ENCODE data around the gene ZNF189. TPM values are rescaled to one million over a fixed set of nuclear protein-coding genes. Genes with fewer than 3 reads are reported as not detected.

ZNF189 gene
- total RNA-seq, 1 experiment from 2014 or later: 9.4 TPM

DNA sequence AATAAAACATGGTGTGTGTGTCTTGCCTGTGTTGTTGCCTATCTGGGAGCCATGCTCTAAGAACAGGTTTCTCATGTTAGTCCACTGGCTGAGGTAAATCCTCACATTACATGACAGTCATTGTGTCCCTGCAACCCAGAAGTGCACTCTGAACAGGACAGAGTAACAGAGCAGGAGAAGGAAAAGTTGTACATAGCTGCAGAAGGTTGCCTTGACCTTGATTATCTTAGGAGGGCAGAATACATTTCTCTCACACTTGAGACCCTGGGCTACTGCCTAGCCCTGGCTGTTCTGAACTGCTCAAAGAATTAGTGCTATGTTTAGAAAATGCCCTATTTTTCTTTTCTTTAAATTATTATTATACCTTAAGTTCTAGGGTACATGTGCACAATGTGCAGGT, 16.9 kb downstream of the ZNF189 start:
- CTCF ChIA-PET: no interaction called here
- TF ChIP-seq, protein P1, sequence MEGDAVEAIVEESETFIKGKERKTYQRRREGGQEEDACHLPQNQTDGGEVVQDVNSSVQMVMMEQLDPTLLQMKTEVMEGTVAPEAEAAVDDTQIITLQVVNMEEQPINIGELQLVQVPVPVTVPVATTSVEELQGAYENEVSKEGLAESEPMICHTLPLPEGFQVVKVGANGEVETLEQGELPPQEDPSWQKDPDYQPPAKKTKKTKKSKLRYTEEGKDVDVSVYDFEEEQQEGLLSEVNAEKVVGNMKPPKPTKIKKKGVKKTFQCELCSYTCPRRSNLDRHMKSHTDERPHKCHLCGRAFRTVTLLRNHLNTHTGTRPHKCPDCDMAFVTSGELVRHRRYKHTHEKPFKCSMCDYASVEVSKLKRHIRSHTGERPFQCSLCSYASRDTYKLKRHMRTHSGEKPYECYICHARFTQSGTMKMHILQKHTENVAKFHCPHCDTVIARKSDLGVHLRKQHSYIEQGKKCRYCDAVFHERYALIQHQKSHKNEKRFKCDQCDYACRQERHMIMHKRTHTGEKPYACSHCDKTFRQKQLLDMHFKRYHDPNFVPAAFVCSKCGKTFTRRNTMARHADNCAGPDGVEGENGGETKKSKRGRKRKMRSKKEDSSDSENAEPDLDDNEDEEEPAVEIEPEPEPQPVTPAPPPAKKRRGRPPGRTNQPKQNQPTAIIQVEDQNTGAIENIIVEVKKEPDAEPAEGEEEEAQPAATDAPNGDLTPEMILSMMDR (conservative IDR thresholded peaks at IDR 0.05): no peak
- TF ChIP-seq EZH2 (IDR thresholded peaks at IDR 0.05; ENCODE audit: low read depth): no peak

DNA sequence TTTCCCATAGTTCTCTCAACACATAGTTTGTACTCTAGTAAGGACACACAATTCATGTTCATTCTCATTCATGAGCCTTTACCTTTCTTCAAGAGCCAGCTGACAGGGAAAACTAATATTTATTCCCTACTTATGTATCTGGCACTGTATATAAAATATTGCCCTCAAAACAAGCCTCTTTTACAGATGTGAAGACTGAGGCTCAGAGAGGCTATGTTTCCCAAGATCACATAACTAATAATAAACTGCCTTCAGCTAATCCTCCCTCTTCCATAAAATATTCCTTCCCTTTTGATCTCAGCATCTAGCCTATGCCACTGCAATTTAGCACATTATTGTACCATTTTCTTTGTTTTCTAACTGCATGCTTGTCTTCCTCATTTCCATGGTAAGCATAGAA, 18.7 kb downstream of the ZNF189 start:
- Histone ChIP-seq H3K27me3 (ENCODE audit: insufficient read depth, low read depth) (peaks cover 16% of the 10 kb centered on the region), H3K4me1 (replicated peaks; ENCODE audit: insufficient read depth) (no peaks in the 10 kb centered on the region), H3K9me2 (ENCODE audit: insufficient read depth) (no peaks in the 10 kb centered on the region), H3K36me3 (ENCODE audit: low read depth) (no peaks in the 10 kb centered on the region), H4K20me1 (ENCODE audit: insufficient read depth) (no peaks in the 10 kb centered on the region; the same call in 1 of the 2 replicates), H3K4me3 (no peak overlapping the region), H2AFZ (no peak overlapping the region), H3K27ac (no peak overlapping the region), H3F3A (ENCODE audit: insufficient read depth, low read depth) (no peaks in the 10 kb centered on the region), H3K4me2 (no peak overlapping the region), H3K79me2 (ENCODE audit: low read depth) (no peaks in the 10 kb centered on the region), H3K9me3 (ENCODE audit: insufficient read depth, low read depth) (no peaks in the 10 kb centered on the region; the same call in 1 of the 2 replicates)
- no peak for TF ChIP-seq EZH2 (IDR thresholded peaks at IDR 0.05; ENCODE audit: low read depth)
- DNase-seq: no peak
- intact Hi-C loops (cut with micrococcal nuclease; ENCODE audit: unreplicated experiment): no loop called here
- POLR2A ChIA-PET (ENCODE audit: unreplicated experiment): no interaction called here
- BruUV-seq (replicated peaks): no TSS peak
- CTCF ChIA-PET: no interaction called here

More for the DNA sequence above, 16.9 kb downstream of the ZNF189 start:
- H3F3A ChIP-seq (ENCODE audit: insufficient read depth, low read depth): no peaks in the 10 kb centered on the region
- no peak for DNase-seq
- intact Hi-C loops (cut with micrococcal nuclease; ENCODE audit: unreplicated experiment): no loop called here
- H3K79me2 ChIP-seq (ENCODE audit: low read depth): no peaks in the 10 kb centered on the region
- no peak overlapping the region for H3K4me3 ChIP-seq
- H3K4me1 ChIP-seq (replicated peaks; ENCODE audit: insufficient read depth): no peaks in the 10 kb centered on the region
- H3K27ac ChIP-seq: no peak overlapping the region
- POLR2A ChIA-PET (ENCODE audit: unreplicated experiment): no interaction called here
- H3K9me3 ChIP-seq (ENCODE audit: insufficient read depth, low read depth): peaks cover 15% of the 10 kb centered on the region
- peaks cover 10% of the 10 kb centered on the region; the same call in 1 of the 2 replicates for H3K27me3 ChIP-seq (ENCODE audit: insufficient read depth, low read depth)
- no TSS peak for BruUV-seq (replicated peaks)
- H3K4me2 ChIP-seq: no peak overlapping the region
- no peak overlapping the region for H2AFZ ChIP-seq
- H3K36me3 ChIP-seq (ENCODE audit: low read depth): no peaks in the 10 kb centered on the region
- H4K20me1 ChIP-seq (ENCODE audit: insufficient read depth): no peaks in the 10 kb centered on the region
- H3K9me2 ChIP-seq (ENCODE audit: insufficient read depth): no peaks in the 10 kb centered on the region

- Histone ChIP-seq H3K79me2 (ENCODE audit: low read depth) (no peaks in the 10 kb centered on the region), H3K9me3 (ENCODE audit: insufficient read depth, low read depth) (no peaks in the 10 kb centered on the region; the same call in 1 of the 2 replicates), H4K20me1 (ENCODE audit: insufficient read depth) (no peaks in the 10 kb centered on the region; the same call in 1 of the 2 replicates), H3K27ac (no peak overlapping the region), H2AFZ (no peak overlapping the region), H3K4me3 (no peak overlapping the region), H3K9me2 (ENCODE audit: insufficient read depth) (no peaks in the 10 kb centered on the region), H3K36me3 (ENCODE audit: low read depth) (no peaks in the 10 kb centered on the region), H3K27me3 (ENCODE audit: insufficient read depth, low read depth) (peaks cover 21% of the 10 kb centered on the region), H3K4me1 (replicated peaks; ENCODE audit: insufficient read depth) (no peaks in the 10 kb centered on the region), H3F3A (ENCODE audit: insufficient read depth, low read depth) (no peaks in the 10 kb centered on the region), H3K4me2 (no peak overlapping the region)
- intact Hi-C loops (cut with micrococcal nuclease; ENCODE audit: unreplicated experiment): no loop called here
- CTCF ChIA-PET: no interaction called here
- DNase-seq: no peak
- TF ChIP-seq EZH2 (IDR thresholded peaks at IDR 0.05; ENCODE audit: low read depth): no peak
- TF ChIP-seq, protein P1 (conservative IDR thresholded peaks at IDR 0.05): no peak
- BruUV-seq (replicated peaks): no TSS peak
- POLR2A ChIA-PET (ENCODE audit: unreplicated experiment): no interaction called here
These were observed 19.3 kb downstream of the ZNF189 start for GRCh38 chr9:101417977-101418376.

All from PC-9 (cell line).